HG02763 (cell line): ENCODE data around the gene RYK.
"Not testable (repeated sequence)": the region's sequence is repeated elsewhere in the genome, so short reads cannot be mapped to it uniquely, and the experiment has no call there.

ENCODE experiments used
- ATAC-seq: cut with Tn5 transposase; IDR thresholded peaks from one replicate; pipeline ENCODE4 v1.9.1; 2021; ENCODE audit warnings: mild to moderate bottlenecking, moderate library complexity; ENCODE audit not compliant: unreplicated experiment

The RYK gene

DNA sequence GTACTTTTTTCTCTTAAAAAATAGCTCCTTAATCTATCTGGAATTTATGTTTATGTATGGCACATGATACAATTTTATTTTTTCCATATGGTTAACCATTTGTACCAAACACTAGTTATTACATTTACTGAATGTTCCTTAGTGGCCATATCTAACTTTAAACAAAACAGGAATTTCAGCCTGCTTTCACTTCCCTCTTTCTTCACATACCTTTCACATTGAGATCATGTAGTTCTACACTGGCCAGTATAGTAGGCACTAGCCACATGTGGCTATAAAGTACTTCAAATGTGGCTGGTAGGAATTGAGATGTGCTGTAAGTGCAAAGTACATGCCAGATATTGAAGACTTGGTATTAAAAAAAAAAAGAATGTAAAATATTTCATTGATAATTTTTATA is 4.7 kb upstream of the RYK start:
- ATAC-seq, result no peak

- no peak for ATAC-seq
These were observed 3.0 kb upstream of the RYK start for GRCh38 chr3:134253475-134254226.

- no peak for ATAC-seq
These were observed 2.1 kb upstream of the RYK start for GRCh38 chr3:134252766-134253165.

GRCh38 chr3:134251731-134252391 is 1.2 kb upstream of the RYK start:
- no peak for ATAC-seq

GRCh38 chr3:134249935-134250716 is 533 bp downstream of the RYK start:
- ATAC-seq, result peak; percentile 47

DNA sequence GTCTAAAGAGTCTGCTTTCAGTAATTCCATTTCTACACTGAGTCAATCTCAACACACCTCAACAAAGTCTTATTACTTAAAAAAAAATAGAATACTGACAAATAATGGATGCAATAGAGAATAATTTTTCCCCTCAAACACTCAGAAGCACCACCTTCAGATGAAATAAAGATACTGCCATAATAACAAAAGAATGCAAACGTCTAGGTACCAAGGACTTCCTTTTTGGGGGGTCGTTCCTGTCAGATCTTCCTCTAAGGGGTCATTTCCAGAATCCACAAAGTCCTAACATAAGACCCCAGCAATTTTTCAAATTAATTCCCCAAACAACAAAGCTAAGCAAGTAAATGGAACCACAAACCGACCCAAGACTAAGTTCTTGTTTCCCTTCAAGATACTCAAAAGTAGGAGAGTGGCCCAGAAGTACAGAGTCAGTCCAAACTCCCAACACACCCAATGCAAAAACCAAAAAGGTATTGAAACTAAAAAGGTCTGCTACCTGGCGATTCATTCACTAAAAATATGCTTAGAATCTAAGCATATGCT is 1.3 kb downstream of the RYK start:
- ATAC-seq, result no peak

- no peak for ATAC-seq
These were observed 5.7 kb downstream of the RYK start for GRCh38 chr3:134244921-134245320.

DNA sequence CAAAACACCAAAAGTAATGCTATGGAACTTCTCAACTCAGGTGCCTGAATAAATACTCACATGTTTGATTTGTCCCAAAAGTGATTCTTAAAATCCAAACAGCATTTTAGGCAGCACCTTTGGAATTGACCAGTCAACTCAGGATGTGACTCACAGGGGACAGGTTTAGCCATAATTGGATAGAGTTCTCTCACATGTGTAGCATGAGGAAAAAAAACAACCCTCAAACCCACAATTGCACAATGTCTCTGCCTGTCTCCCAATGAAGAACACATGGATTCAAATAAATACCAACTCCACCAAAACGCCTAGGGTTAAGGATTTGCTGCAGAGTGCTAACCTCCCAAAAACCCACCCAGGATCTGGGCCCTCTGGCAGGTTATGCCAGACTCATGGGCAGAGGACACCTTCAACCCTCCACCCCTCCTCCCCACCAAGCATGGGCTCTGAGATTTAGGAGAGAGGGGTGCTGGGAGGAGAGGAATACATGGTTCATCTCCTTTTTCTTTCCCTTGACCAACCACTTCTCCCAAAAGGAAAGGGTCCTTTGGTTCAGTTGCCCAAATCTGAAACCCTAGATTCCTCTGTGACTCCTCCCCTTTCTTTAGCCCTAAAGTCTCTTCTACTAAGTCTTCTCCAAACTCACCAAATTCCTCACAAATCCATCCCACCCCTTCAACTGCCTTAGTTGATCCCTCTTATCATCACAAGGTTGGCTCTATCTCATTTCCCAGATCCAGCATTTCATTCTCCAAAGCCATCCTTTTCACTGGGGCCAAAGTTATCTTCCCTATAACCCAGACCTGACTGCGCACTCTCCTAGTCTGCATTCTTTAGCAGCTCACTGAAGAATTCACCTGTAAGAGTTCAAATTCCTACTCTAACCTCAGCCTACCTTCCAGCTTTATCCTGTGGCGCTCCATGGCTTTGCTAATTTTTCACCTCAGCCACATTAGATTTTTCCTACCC is 7.7 kb downstream of the RYK start:
- no peak for ATAC-seq

DNA sequence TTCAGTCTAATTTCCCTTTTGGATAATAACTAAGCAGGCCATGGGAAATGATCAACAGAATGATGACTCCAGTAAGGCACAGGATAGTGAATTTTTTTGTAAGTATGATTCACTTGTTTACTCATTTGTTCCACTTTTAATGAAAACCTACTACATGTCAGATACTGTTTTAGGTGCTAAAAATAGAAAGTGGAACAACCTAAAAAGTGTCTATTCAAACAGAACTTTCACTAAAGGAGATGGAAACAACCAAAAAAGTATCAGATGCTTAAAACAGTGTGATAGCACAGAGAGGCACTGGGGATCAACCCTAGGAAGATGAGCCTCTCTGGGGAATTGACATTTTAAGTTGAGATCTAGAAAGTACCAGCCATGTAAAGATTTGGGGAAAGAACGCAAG is 11.1 kb downstream of the RYK start:
- ATAC-seq, result peak; percentile 39

DNA sequence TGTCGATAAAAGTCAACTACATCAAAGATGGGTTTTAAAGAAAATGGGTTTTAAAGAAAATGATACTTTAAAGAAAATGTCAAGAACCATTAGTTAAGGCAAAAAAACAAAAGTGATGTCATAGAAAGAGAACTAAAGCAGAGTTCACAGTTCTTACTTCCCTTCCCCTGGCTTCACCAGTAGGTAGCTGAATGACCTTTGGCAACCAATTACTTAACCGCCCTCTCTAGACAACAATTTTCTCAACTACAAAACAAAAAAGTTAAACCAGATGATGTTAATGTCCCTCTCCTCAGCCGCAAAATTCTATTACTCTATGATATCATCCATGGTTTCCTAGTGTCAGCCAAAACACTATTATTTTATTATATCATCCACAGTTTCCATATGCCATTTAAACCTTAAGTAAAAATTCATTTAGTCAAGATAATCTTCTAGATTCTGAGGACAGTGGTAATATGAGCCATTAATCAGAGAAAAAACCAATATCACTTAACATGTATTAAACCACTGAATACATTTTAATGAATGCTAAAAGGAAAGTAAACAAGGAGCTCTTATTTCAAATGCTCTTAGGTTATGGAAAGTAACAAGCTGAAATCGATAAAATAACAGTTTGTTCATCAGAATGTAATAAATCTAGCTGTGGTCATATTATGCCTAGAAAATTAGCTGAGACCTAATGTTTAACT is 13.1 kb downstream of the RYK start:
- no peak for ATAC-seq

DNA sequence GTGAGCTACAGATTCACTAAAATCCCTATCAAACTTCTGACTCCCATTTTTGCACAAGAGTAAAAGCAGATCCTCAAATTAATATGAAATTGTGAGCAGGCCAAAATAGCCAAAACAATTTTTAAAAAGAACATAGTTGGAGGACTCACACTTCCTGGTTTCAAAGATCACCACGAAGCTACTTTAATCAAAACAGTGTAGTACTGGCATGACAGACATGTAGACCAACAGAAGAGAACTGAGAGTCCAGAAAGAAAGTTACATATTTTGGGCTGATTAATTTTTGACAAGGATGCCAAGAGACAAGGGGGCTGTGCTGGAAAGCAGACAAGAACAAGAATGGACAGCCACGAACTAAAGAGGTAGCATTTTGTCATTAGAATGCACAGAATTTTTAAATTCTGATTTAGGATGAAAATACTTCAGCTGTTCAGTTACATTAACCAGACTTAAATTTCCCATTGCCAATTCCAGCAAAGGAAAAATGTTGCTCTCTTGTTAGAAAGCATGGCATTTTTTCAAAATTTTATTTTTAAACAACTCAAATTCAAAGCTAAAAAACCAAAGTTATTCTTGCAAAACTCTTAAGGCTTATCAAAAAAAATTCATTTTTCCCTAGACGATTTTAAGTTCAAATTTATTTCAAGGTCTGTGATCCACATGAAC is 14.0 kb downstream of the RYK start:
- ATAC-seq, result peak; percentile 55

DNA sequence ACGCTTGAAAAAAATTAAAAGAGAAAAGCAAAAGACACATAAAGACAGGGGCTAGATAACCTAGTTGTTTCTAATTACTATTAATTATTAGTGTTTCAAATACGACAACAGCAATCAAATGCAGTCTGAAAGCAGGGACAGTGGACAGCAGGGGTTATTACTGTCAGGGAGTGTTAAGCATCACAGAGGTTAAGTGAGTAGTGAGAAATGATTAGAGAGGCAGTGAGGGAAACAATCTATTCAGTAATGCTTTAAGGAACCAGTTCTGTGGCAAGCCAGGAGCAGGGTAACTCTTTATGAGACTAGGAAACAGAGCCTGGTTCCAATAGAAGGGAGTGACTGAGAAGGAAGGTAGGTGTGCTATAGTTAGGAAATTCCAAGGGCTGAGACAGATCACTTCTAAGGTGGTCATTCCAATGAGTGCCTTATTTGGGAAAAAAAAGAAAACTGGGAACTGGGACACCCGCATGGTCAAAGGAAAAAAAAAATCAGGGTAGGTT is 15.0 kb downstream of the RYK start:
- no peak for ATAC-seq

GRCh38 chr3:134232951-134233350 is 17.7 kb downstream of the RYK start:
- no peak for ATAC-seq

- ATAC-seq, result no peak
These were observed 18.5 kb downstream of the RYK start for GRCh38 chr3:134232151-134232550.

- no peak for ATAC-seq
These were observed 19.5 kb downstream of the RYK start for GRCh38 chr3:134231131-134231530.

GRCh38 chr3:134229038-134229437 is 21.6 kb downstream of the RYK start:
- ATAC-seq, result no peak

DNA sequence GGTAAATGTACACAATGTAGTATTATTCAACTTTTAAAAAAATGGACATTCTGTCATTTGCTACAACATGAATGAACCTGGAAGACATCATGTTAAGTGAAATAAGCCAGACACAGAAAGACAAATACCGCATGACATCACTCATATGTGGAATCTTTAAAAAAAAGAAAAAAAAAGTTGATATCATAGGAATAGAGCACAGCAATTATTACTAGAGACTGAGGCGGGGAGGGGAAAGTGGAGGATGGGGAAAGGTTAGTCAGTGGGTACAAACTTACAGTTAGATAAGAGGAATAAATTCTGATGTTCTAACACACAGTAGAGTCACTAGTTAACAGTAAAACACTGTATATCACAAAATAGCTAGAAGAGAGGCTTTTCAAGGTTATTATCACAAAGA is 22.2 kb downstream of the RYK start:
- no peak for ATAC-seq

DNA sequence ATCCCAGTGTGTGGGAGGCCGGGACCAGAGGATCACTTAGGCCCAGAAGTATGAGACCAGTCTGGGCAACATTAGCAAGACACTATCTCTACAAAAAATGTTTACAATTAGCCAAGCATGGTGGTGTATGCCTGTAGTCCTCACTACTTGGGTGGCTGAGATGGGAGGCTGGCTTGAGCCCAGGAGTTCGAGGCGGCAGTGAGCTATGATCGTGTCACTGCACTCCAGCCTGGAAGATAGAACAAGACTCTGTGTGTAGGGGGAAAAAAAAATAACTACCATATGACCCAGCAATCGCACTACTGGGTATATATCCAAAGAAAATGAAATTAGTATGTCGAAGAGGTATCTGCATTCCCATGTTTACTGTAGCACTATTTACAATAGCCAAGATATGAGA is 22.6 kb downstream of the RYK start:
- ATAC-seq, result no peak

- not testable (repeated sequence) for ATAC-seq
These were observed 25.9 kb downstream of the RYK start for GRCh38 chr3:134224796-134225156.
